MM.1S (cell line): ENCODE measurements around the gene SSNA1.

ENCODE experiments used
- DNase-seq: peaks from one replicate; pipeline ENCODE4 v3.0.0-alpha.2; 2015
- H2AFZ ChIP-seq: fragments of 300-600 bp; sonication (generic); 2 replicates; pipeline ENCODE4 v1.6.0; 2016; ENCODE audit warnings: antibody characterized with exemption, low read length
- H3F3A ChIP-seq: fragments of 300-600 bp; sonication (generic); 2 replicates; pipeline ENCODE4 v1.6.1; 2016; ENCODE audit warnings: mild to moderate bottlenecking, antibody characterized with exemption, low read length, moderate library complexity, mixed read lengths; ENCODE audit not compliant: insufficient read depth
- H3K27ac ChIP-seq: fragments of 300-600 bp; sonication (generic); 2 replicates; pipeline ENCODE4 v1.5.1; 2016; ENCODE audit warnings: mild to moderate bottlenecking, low read length
- H3K27me3 ChIP-seq: fragments of 300-600 bp; sonication (generic); replicated peaks from 2 replicates; pipeline ENCODE4 v1.6.0; 2016; ENCODE audit warnings: low read length; ENCODE audit not compliant: insufficient read depth
- H3K36me3 ChIP-seq: fragments of 300-600 bp; sonication (generic); replicated peaks from 2 replicates; pipeline ENCODE4 v1.6.1; 2016; ENCODE audit warnings: mild to moderate bottlenecking, low read length, mixed read lengths; ENCODE audit not compliant: insufficient read depth
- H3K4me1 ChIP-seq: fragments of 300-600 bp; sonication (generic); 2 replicates; pipeline ENCODE4 v1.6.1; 2016; ENCODE audit warnings: low read length, mixed read lengths
- H3K4me2 ChIP-seq: fragments of 300-600 bp; sonication (generic); 2 replicates; pipeline ENCODE4 v1.6.0; 2016; ENCODE audit warnings: low read depth, low read length
- H3K4me3 ChIP-seq: fragments of 300-600 bp; sonication (generic); 2 replicates; pipeline ENCODE4 v1.5.1; 2016; ENCODE audit warnings: low read length, mixed read lengths
- H3K79me2 ChIP-seq: fragments of 300-600 bp; sonication (generic); 2 replicates; pipeline ENCODE4 v1.6.1; 2016; ENCODE audit warnings: mixed run types, low read length, mixed read lengths
- H3K9ac ChIP-seq: fragments of 300-600 bp; sonication (generic); 2 replicates; pipeline ENCODE4 v1.6.1; 2016; ENCODE audit warnings: low read length, mixed read lengths
- H3K9me2 ChIP-seq: fragments of 300-600 bp; sonication (generic); replicated peaks from 2 replicates; pipeline ENCODE4 v1.6.1; 2016; ENCODE audit warnings: mild to moderate bottlenecking, low read length, mixed read lengths; ENCODE audit not compliant: insufficient read depth
- H3K9me3 ChIP-seq: fragments of 300-600 bp; sonication (generic); replicated peaks from 2 replicates; pipeline ENCODE4 v1.6.1; 2016; ENCODE audit warnings: mild to moderate bottlenecking, low read length, mixed read lengths; ENCODE audit not compliant: insufficient read depth
- H4K20me1 ChIP-seq: fragments of 300-600 bp; sonication (generic); 2 replicates; pipeline ENCODE4 v1.6.1; 2016; ENCODE audit warnings: mild to moderate bottlenecking, low read length, moderate library complexity, mixed read lengths; ENCODE audit not compliant: insufficient read depth
- EZH2 ChIP-seq: fragments of 300-600 bp; sonication (generic); optimal IDR thresholded peaks from 2 replicates; pipeline ENCODE3; 2017; ENCODE audit warnings: low read depth, mild to moderate bottlenecking, antibody characterized with exemption, low read length, mixed read lengths
- EZH2phosphoT487 ChIP-seq: fragments of 300-600 bp; sonication (generic); IDR thresholded peaks from 2 replicates; pipeline ENCODE4 v1.6.1; 2018; ENCODE audit warnings: antibody characterized with exemption, low read length
- TF ChIP-seq, protein P1 (sequence below): fragments of 300-600 bp; sonication (generic); IDR thresholded peaks from 2 replicates; pipeline ENCODE4 v1.5.1; 2016; ENCODE audit warnings: antibody characterized with exemption, low read length, mixed read lengths

SSNA1 gene

DNA sequence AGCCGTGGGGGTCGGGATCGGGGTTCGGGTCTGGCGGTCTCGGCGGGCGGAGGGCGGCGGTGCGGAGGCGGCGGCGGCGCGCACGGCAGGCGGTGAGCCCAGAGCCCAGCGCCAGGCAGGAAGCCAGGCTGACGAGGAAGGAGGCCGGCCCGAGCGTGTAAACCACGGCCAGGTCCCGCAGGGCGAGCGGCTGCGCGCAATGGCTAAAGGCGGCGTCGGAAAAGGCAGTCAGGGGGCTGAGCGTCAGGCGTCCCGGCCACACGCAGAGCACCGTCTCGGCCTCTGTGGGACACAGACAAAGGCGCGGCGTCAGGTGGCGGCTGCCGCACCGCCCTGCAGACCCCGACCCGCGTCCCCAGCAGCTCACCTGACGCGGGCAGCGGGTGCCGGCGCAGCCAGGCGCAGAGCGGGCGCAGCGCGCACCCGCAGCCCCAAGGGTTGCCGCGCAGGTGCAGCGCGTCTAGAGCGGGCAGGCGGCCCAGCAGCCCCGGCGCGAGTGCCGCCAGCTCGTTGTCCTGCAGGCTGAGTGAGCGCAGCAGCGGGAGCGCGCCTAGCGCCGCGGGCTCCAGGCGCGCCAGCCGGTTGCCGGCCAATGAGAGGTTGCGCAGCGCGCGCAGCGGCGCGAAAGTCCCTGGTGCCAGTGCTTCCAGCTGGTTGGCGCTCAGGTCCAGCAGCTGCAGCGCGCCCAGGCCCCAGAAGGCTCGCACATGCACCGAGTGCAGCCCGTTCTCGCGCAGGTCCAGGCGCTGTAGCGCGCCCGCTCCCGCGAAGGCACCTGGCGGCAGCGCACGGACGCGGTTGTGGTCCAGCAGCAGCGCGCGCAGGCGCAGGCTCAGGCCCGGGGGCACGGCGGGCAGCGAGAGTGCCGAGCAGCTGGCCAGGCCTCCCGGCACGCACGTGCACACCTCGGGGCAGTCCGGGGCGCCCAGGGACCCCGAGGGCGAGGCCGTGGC, 19.3 kb upstream of the SSNA1 start:
- Histone ChIP-seq H3K9me3 (no peaks in the 10 kb centered on the region), H3K4me2 (peak overlapping the region; percentile 72; the same call in 1 of the 2 replicates), H3K36me3 (no peaks in the 10 kb centered on the region), H2AFZ (no peak overlapping the region), H3K4me3 (peak overlapping the region; percentile 41; the same call in 1 of the 2 replicates), H3K4me1 (no peaks in the 10 kb centered on the region), H3K27ac (no peak overlapping the region), H3F3A (no peaks in the 10 kb centered on the region), H4K20me1 (no peaks in the 10 kb centered on the region), H3K79me2 (no peaks in the 10 kb centered on the region), H3K9ac (no peak overlapping the region), H3K27me3 (peaks cover 79% of the 10 kb centered on the region), H3K9me2 (no peaks in the 10 kb centered on the region)
- no peak for TF ChIP-seq EZH2
- TF ChIP-seq EZH2phosphoT487, result no peak
- TF ChIP-seq, protein P1, sequence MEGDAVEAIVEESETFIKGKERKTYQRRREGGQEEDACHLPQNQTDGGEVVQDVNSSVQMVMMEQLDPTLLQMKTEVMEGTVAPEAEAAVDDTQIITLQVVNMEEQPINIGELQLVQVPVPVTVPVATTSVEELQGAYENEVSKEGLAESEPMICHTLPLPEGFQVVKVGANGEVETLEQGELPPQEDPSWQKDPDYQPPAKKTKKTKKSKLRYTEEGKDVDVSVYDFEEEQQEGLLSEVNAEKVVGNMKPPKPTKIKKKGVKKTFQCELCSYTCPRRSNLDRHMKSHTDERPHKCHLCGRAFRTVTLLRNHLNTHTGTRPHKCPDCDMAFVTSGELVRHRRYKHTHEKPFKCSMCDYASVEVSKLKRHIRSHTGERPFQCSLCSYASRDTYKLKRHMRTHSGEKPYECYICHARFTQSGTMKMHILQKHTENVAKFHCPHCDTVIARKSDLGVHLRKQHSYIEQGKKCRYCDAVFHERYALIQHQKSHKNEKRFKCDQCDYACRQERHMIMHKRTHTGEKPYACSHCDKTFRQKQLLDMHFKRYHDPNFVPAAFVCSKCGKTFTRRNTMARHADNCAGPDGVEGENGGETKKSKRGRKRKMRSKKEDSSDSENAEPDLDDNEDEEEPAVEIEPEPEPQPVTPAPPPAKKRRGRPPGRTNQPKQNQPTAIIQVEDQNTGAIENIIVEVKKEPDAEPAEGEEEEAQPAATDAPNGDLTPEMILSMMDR, result no peak
- DNase-seq, result peak; percentile 50

DNA sequence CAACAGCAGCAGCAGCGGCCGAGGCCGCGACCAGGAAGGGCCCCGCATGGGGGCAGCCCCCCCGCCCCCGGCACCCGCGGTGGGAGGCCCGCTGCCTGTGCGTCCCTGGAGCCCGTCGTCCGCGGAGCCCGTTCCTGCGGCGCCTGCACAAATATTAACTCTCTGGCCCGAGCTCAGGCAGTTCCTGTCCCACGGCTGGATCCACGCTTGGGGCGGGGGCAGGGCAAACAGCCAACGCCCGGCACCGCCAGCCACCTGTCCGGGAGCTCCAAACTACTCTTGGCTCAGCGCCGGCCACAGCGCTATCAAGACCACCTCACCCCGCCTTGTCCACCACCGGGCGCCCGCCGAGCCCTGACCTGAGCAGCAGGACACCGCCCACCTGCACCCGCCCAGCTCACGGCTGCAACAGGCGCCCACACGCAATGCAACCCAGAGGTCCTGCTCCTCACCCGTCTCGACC, 18.5 kb upstream of the SSNA1 start, which contains the start of gene LRRC26:
Gene LRRC26, minus strand, starts transcription at position 156 of the 463 bp plus-strand sequence. Its CDS starts 108 bp downstream, at position 48.
- Histone ChIP-seq H3K4me2 (peak within 1 kb of the TSS; percentile 72; the same call in 1 of the 2 replicates), H3K9me3 (no peaks in the 10 kb centered on the region), H3K9ac (no peak within 1 kb of the TSS), H2AFZ (no peak within 1 kb of the TSS), H3K27ac (no peak within 1 kb of the TSS), H3K79me2 (no peaks in the 10 kb centered on the region), H4K20me1 (no peaks in the 10 kb centered on the region), H3K36me3 (no peaks in the 10 kb centered on the region), H3K27me3 (peaks cover 72% of the 10 kb centered on the region), H3K4me1 (no peaks in the 10 kb centered on the region), H3K9me2 (no peaks in the 10 kb centered on the region), H3K4me3 (peak within 1 kb of the TSS; percentile 41; the same call in 1 of the 2 replicates), H3F3A (no peaks in the 10 kb centered on the region)
- TF ChIP-seq EZH2phosphoT487 (no peak), EZH2 (no peak)
- TF ChIP-seq, protein P1, result no peak
- DNase-seq, result no peak

DNA sequence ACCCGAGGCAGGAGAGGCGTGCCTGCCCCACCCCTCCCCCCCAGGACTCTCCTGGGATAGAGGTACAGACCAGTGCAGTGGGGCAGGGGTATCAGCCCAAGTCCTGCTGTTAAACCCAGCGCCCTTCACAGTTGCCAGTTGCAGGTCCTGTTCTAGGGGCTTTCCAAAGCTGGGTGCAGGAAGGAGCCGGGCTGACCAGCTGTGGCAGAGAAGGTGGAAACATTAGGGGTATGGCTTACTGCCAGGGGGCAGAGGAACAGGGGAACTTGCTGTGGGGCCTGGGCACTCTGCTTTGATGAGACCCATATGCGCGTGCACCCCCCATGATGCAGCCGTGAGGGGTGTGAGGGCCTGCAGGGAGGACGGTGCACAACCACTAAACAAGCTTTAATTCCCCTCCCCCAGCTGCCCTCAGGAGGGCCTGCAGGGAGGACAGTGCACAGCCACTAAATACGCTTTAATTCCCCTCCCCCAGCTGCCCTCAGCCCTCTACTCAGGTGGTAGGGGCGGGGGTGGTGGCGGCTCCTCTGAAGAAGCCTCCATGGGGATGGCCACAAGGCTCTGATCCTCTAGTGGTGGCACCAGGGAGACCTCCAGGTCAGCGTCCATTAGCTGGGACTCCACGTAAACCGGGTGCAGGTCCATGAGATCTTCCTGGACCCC, 17.9 kb upstream of the SSNA1 start:
- Histone ChIP-seq H4K20me1 (no peaks in the 10 kb centered on the region), H3K36me3 (no peaks in the 10 kb centered on the region), H3K9me2 (no peaks in the 10 kb centered on the region), H3K79me2 (no peaks in the 10 kb centered on the region), H3K27me3 (peaks cover 65% of the 10 kb centered on the region), H2AFZ (no peak overlapping the region), H3K27ac (no peak overlapping the region), H3K9ac (no peak overlapping the region), H3K4me2 (no peak overlapping the region), H3K4me3 (no peak overlapping the region), H3K9me3 (no peaks in the 10 kb centered on the region), H3K4me1 (no peaks in the 10 kb centered on the region), H3F3A (no peaks in the 10 kb centered on the region)
- TF ChIP-seq, protein P1, result no peak
- TF ChIP-seq EZH2phosphoT487 (no peak), EZH2 (no peak)
- no peak for DNase-seq
